GM10248 (cell line): Measurements from ENCODE around the gene DCDC1.

Experiments used
- CTCF ChIA-PET: fragments of 300-600 bp; sonication (Branson Sonifier 250); formaldehyde crosslinking; extraction: SDS; loops from one replicate; lab custom pipeline; 2021; ENCODE audit warnings: antibody characterized with exemption; lab: Yijun Ruan, JAX
- POLR2A ChIA-PET: fragments of 350-650 bp; sonication (Branson Sonifier 250); formaldehyde crosslinking; extraction: SDS; loops from one replicate; lab custom pipeline; 2020; ENCODE audit warnings: antibody characterized with exemption; lab: Yijun Ruan, JAX
- DNase-seq: peaks from one replicate; pipeline ENCODE4 v3.0.0; 2012; ENCODE audit errors: extremely low spot score
- CTCF ChIP-seq: IDR thresholded peaks from 2 replicates; pipeline ENCODE4 v1.5.1; 2012; ENCODE audit warnings: mild to moderate bottlenecking, low read depth; ENCODE audit errors: extremely low read depth, missing control alignments, control extremely low read depth

Gene DCDC1

DNA sequence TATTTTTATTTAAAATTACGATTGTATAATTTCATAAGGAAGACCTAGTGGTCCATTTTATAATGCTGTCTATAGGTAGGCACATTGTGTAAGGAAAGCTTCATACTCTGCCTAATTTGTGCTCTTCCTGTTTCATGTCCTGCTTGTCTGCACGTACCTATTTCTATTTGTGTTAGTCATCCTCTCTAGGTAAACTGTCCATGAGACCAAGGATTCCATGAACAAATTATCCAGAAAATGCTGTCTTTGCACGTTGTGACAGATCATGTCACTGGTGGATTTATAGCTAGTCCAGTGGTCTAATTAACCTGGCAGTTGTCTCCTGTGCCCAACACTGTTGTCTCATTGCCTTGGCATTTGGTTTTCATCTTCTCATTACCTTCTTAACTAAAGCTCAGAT is 44.8 kb upstream of the DCDC1 start:
- POLR2A ChIA-PET, result no interaction called here
- no peak for TF ChIP-seq CTCF
- CTCF ChIA-PET, result interaction anchor here (1.1 to 2.2 kb wide), 4 partner anchors 11 to 41 kb away, joined by 3 to 9 read pairs (median 6); no protein-coding TSS in a partner anchor
- DNase-seq, result no peak

GRCh38 chr11:31412946-31413345 is 43.4 kb upstream of the DCDC1 start:
- CTCF ChIA-PET, result interaction anchor here (1.9 kb wide), 1 partner anchor 10 kb away, joined by 9 read pairs; no protein-coding TSS in a partner anchor
- DNase-seq, result no peak
- no peak for TF ChIP-seq CTCF
- POLR2A ChIA-PET, result no interaction called here

- ChIA-PET POLR2A (no interaction called here), CTCF (interaction anchor here (1.1 kb wide), 1 partner anchor 10 kb away, joined by 3 read pairs; no protein-coding TSS in a partner anchor)
- no peak for TF ChIP-seq CTCF
- no peak for DNase-seq
These were observed 38.7 kb upstream of the DCDC1 start for GRCh38 chr11:31408201-31408600.

- POLR2A ChIA-PET, result no interaction called here
- no peak for DNase-seq
- CTCF ChIA-PET, result interaction anchor here (1.4 to 2.9 kb wide), 3 partner anchors 9 to 553 kb away, joined by 3 to 9 read pairs (median 4); no protein-coding TSS in a partner anchor
- no peak for TF ChIP-seq CTCF
These were observed 35.1 kb upstream of the DCDC1 start for GRCh38 chr11:31404614-31405013.

DNA sequence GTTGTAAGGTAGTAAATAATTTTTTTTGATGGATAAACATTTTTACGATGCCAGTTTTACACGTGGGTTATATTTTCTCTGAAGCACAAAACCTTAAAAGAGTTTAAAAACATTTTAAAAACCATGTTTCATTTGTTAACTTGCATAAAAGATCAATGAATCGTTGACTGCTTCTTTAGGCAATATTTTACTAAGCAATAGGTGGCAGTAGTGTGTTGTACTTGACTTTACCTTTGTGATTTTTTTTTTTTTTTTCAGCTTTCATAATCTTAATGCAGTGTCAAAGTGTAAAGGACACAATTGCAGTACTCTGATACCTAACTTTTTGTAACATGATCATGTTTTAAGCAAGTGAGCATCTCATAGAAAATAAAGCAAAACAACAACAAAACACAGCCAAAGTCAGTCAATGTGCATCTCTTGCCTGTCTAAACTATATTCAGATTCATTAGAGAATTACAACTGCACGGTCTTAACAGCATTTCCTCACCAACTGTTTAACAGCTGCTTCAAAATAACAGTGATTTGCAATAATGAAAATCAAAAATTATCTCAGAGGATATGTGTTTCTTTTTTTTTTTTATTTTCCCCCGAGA is 27.8 kb upstream of the DCDC1 start:
- ChIA-PET CTCF (interaction anchor here (0.7 to 2.6 kb wide), 9 partner anchors 9 to 772 kb away, joined by 3 to 21 read pairs (median 3); no protein-coding TSS in a partner anchor), POLR2A (no interaction called here)
- DNase-seq, result peak; percentile 21
- peak; percentile 37 for TF ChIP-seq CTCF

DNA sequence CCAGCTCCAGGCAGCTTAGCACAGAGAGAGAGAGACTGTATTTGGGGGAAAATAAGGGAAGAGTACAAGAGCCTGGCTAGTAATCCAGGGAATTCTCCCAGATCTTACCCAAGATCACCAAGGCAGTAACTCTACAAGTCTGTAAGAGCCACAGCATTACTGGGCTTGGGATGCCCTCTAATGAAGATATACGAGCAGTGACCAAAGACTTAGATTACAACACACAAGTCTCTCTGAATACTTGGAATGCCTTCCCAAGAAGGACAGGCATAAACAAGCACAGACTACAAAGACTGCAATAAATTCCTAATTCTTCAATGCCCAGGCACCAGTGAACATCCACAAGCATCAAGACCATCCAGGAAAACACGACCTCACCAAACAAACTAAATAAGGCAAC is 17.8 kb upstream of the DCDC1 start:
- DNase-seq, result no peak
- CTCF ChIA-PET, result no interaction called here
- POLR2A ChIA-PET, result no interaction called here
- TF ChIP-seq CTCF, result no peak
